GM21825 (cell line): Measurements from ENCODE around the gene MYO7A.

ENCODE experiments used
- ATAC-seq: cut with Tn5 transposase; IDR thresholded peaks from one replicate; pipeline ENCODE4 v1.9.1; 2021; ENCODE audit warnings: mild to moderate bottlenecking, moderate library complexity; ENCODE audit not compliant: unreplicated experiment

Gene MYO7A

GRCh38 chr11:77127920-77128691, at the start of gene MYO7A:
Gene MYO7A (plus strand): TSS chr11:77128246. CDS start chr11:77130635, 2,389 bp downstream.
- ATAC-seq: no peak

- no peak for ATAC-seq
Measured at GRCh38 chr11:77079666-77080065, 48.4 kb upstream of the MYO7A start.

GRCh38 chr11:77080643-77081210, 47.3 kb upstream of the MYO7A start:
- no peak for ATAC-seq

- no peak for ATAC-seq
Measured at GRCh38 chr11:77081381-77081851, 46.6 kb upstream of the MYO7A start.

- no peak for ATAC-seq
Measured at GRCh38 chr11:77081976-77082836, 45.8 kb upstream of the MYO7A start.

- no peak for ATAC-seq
Measured at GRCh38 chr11:77082838-77083565, 45.0 kb upstream of the MYO7A start.

- no peak for ATAC-seq
Measured at GRCh38 chr11:77083566-77084245, 44.3 kb upstream of the MYO7A start.

GRCh38 chr11:77084581-77085191, 43.4 kb upstream of the MYO7A start:
- no peak for ATAC-seq

- no peak for ATAC-seq
Measured at GRCh38 chr11:77085652-77086051, 42.4 kb upstream of the MYO7A start.

GRCh38 chr11:77086521-77087472, 41.2 kb upstream of the MYO7A start:
- no peak for ATAC-seq

GRCh38 chr11:77087723-77088225, 40.3 kb upstream of the MYO7A start:
- ATAC-seq: no peak

- ATAC-seq: no peak
Measured at GRCh38 chr11:77088236-77089003, 39.6 kb upstream of the MYO7A start.

- no peak for ATAC-seq
Measured at GRCh38 chr11:77089004-77089545, 39.0 kb upstream of the MYO7A start.

GRCh38 chr11:77090046-77090372, 38.0 kb upstream of the MYO7A start:
- ATAC-seq: no peak

- ATAC-seq: no peak
Measured at GRCh38 chr11:77090373-77091111, 37.5 kb upstream of the MYO7A start.

- ATAC-seq: peak; percentile 89
Measured at GRCh38 chr11:77091146-77091940, 36.7 kb upstream of the MYO7A start.
